ENCODE results near the gene DENND1B.
"Not testable (repeated sequence)": the region's sequence is repeated elsewhere in the genome, so short reads cannot be mapped to it uniquely, and the experiment has no call there.

Gene DENND1B

GRCh38 chr1:197553281-197553680, 222.0 kb downstream of the DENND1B start:
- DNase-seq (ENCODE audit: low read depth), result no peak

- no peak for DNase-seq (ENCODE audit: low read depth)
Observed at GRCh38 chr1:197546989-197547388, 228.3 kb downstream of the DENND1B start.

- DNase-seq (ENCODE audit: low read depth), result no peak
Observed at GRCh38 chr1:197544553-197544952, 230.7 kb downstream of the DENND1B start.

- no peak for DNase-seq (ENCODE audit: low read depth)
Observed at GRCh38 chr1:197544130-197544529, 231.2 kb downstream of the DENND1B start.

- DNase-seq (ENCODE audit: low read depth), result no peak
Observed at GRCh38 chr1:197541411-197541810, 233.9 kb downstream of the DENND1B start.

- DNase-seq (ENCODE audit: low read depth), result peak; percentile 66
Observed at GRCh38 chr1:197526736-197527371, 248.4 kb downstream of the DENND1B start.

GRCh38 chr1:197521118-197521739, 254.1 kb downstream of the DENND1B start:
- DNase-seq (ENCODE audit: low read depth), result peak; percentile 63

GRCh38 chr1:197519741-197520334, 255.4 kb downstream of the DENND1B start:
- peak; percentile 50 for DNase-seq (ENCODE audit: low read depth)

- no peak for DNase-seq (ENCODE audit: low read depth)
Observed at GRCh38 chr1:197515421-197515820, 259.9 kb downstream of the DENND1B start.

- no peak for DNase-seq (ENCODE audit: low read depth)
Observed at GRCh38 chr1:197510691-197511378, 264.4 kb downstream of the DENND1B start.

GRCh38 chr1:197496722-197497121, 278.6 kb downstream of the DENND1B start:
- DNase-seq (ENCODE audit: low read depth), result no peak

- not testable (repeated sequence) for DNase-seq (ENCODE audit: low read depth)
Observed at GRCh38 chr1:197491505-197491904, 283.8 kb downstream of the DENND1B start.

GRCh38 chr1:197486946-197487345, 288.3 kb downstream of the DENND1B start:
- DNase-seq (ENCODE audit: low read depth), result no peak

GRCh38 chr1:197485790-197486189, 289.5 kb downstream of the DENND1B start:
- DNase-seq (ENCODE audit: low read depth), result no peak

- DNase-seq (ENCODE audit: low read depth), result peak; percentile 27
Observed at GRCh38 chr1:197481101-197481500, 294.2 kb downstream of the DENND1B start.

GRCh38 chr1:197480446-197480845, 294.8 kb downstream of the DENND1B start:
- DNase-seq (ENCODE audit: low read depth), result no peak

GRCh38 chr1:197472141-197472540, 303.1 kb downstream of the DENND1B start:
- no peak for DNase-seq (ENCODE audit: low read depth)

GRCh38 chr1:197471248-197471985, 303.9 kb downstream of the DENND1B start:
- DNase-seq (ENCODE audit: low read depth), result no peak

GRCh38 chr1:197470330-197470729, 304.9 kb downstream of the DENND1B start:
- no peak for DNase-seq (ENCODE audit: low read depth)

- no peak for DNase-seq (ENCODE audit: low read depth)
Observed at GRCh38 chr1:197469620-197470210, 305.6 kb downstream of the DENND1B start.

- DNase-seq (ENCODE audit: low read depth), result no peak
Observed at GRCh38 chr1:197468543-197469175, 306.6 kb downstream of the DENND1B start.
